Motor neuron (in vitro differentiated cells): Measurements from ENCODE around the gene SERTAD3. TPM values are rescaled to one million over a fixed set of nuclear protein-coding genes. Genes with fewer than 3 reads are reported as not detected.
"Not testable (repeated sequence)": the region's sequence is repeated elsewhere in the genome, so short reads cannot be mapped to it uniquely, and the experiment has no call there.

Experiments used
- ATAC-seq, 8 experiments: fragments of 200-7000 bp; cut with Tn5 transposase; replicated peaks in 6 of 8; 2 replicates each; pipeline ENCODE4 v1.8.0; 2021; ENCODE audit warnings: mild to moderate bottlenecking in 8 of 8, moderate library complexity in 8 of 8
- H3K27ac ChIP-seq, 2 donors: fragments of 250-450 bp; sonication (Bioruptor Pico); 2 replicates each; pipeline ENCODE4 v1.9.0; 2021; ENCODE audit warnings: antibody characterized with exemption in 2 of 2, mild to moderate bottlenecking in 2 of 2, moderate library complexity in 1 of 2
- H3K4me1 ChIP-seq, 2 donors: fragments of 250-450 bp; sonication (Bioruptor Pico); replicated peaks in 1 of 2; 2 replicates each; pipeline ENCODE4 v1.6.1; 2021; ENCODE audit warnings: antibody characterized with exemption in 2 of 2, mild to moderate bottlenecking in 2 of 2, moderate library complexity in 1 of 2
- H3K4me3 ChIP-seq, 5 donors: fragments of 250-450 bp; sonication (Bioruptor Pico); 2 replicates each; pipeline ENCODE4 v1.9.0; 2021; ENCODE audit warnings: antibody characterized with exemption in 5 of 5, mild to moderate bottlenecking in 5 of 5, moderate library complexity in 4 of 5
- WGBS, 10 experiments: fragments of 450-650 bp; shearing (Covaris generic); methylation state at CpG; one replicate each; pipeline ENCODE4 v1.0.0; 2022; 5-methylcytosine and 5-hydroxymethylcytosine counted together
- in situ Hi-C, 9 experiments: fragments of 400-800 bp; cut with MboI; loops; one replicate each; pipeline ENCODE4 v1.15.0; 2021; ENCODE audit warnings: low sequenced_read_pairs in 9 of 9, low pct_unique_long_range_greater_than_20kb in 2 of 9; ENCODE audit not compliant: unreplicated experiment in 9 of 9
- total RNA-seq, 8 experiments: library from RNA; unstranded; fragments of 300-600 nt; gene quantifications; 2 replicates each; pipeline versions ENCODE4 v1.2.3 to v1.2.4, GENCODE V29; 2022

Gene SERTAD3
- total RNA-seq, 8 experiments from 2014 or later = 11.2 to 28.6 (median 18.2) TPM

GRCh38 chr19:40431698-40432097 lies 12.4 kb downstream of the SERTAD3 start:
- Histone ChIP-seq H3K4me3 (no peak overlapping the region), H3K27ac (no peak overlapping the region), H3K4me1 (peaks cover 13 to 18% of the 10 kb centered on the region in 2 donors)
- WGBS, 10 experiments = 89 to 100% (median 92%) methylated on average over 1 to 3 of the region's 3 CpGs; no CpG with 5 or more reads in 1 of the 10 experiments
- in situ Hi-C loops = no loop called here
- no peak for ATAC-seq

DNA sequence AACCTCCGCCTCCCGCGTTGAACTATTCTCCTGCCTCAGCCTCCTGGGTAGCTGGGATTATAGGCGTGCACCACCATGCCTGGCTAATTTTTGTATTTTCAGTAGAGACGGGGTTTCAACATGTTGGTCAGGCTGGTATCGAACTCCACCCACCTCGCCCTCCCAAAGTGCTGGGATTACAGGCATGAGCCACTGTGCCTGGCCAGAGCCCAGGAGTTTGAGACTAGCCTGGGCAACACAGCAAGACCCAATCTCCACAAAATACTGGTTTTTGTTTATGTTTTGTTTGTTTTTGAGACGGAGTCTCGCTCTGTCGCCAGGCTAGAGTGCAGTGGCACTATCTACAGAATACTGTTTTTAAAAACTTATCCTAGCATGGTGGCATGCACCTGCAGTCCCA lies 13.9 kb downstream of the SERTAD3 start:
- H3K4me3 ChIP-seq, in situ Hi-C loops, ATAC-seq, H3K27ac ChIP-seq: not testable (repeated sequence)
- WGBS, 10 experiments = 76 to 100% (median 100%) methylated on average over 1 to 6 of the region's 10 CpGs; no CpG with 5 or more reads in 3 of the 10 experiments
- peaks cover 13 to 18% of the 10 kb centered on the region in 2 donors for H3K4me1 ChIP-seq

DNA sequence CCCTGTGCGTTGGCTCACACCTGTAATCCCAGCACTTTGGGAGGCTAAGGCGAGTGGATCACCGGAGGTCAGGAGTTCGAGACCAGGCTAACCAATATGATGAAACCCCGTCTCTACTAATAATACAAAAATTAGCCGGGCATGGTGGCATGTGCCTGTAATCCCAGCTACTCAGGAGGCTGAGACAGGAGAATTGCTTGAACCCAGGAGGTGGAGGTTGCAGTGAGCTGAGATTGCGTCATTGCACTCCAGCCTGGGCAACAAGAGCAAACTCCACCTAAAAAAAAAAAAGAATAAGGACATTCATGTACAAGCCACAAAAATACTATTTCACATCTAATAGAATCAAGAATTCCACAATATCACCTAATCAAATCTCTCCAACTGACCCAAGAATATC lies 15.9 kb downstream of the SERTAD3 start:
- in situ Hi-C loops = not testable (repeated sequence)
- 88 to 100% (median 100%) methylated on average over 1 to 6 of the region's 7 CpGs; no CpG with 5 or more reads in 3 of the 10 experiments for WGBS, 10 experiments

DNA sequence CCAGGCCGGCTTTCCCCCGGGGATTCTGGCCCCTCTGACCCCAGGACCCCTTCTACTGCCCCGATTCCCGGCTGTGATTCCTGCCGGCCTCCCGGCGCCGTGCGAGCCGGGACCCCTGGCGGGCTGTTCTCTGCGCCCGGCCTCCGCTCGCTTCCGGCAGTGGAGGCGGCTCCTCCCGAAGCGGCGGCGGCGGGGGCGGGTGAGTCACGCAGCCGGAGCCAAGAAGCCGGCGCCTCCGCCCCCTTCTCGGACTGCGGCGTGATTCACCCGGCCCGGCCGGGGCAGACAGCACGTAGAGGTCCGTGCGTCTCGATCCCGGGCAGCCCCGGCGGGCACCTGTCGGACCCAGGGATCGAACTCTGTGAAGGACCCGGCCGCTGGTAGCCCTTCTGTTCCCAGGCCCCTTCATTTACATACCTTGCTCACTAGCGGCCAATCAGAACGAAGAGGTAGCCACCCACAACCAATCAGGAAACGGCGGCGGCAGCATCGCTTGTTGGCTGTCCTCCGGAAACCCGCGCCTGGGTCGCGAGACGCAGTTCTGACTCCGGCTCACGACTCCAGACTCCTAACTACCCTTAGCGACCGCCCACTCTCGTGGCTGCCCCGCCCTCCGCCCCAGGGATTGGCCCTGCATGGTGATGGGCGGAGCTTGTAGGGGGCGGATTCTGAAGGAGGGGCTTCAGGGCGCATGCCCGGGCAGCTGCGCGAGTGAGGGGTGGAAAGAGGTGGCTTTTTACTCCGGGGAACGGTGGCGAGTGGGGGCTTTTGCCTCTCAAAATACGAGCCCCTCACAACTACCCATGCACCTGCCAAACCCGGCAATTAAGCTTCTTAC lies 18.5 kb downstream of the SERTAD3 start, which contains the start of gene SERTAD1:
Gene SERTAD1, minus strand, starts transcription at position 543 of the 838 bp plus-strand sequence. CDS start 2,446 bp downstream, outside the sequence.
- 0 to 2% (median 0%) methylated on average over 1 to 22 of the region's 75 CpGs; no CpG with 5 or more reads in 5 of the 10 experiments for WGBS, 10 experiments
- ATAC-seq = peak; percentile 73 to 92 (median 86)
- in situ Hi-C loops = no loop called here
- peak within 1 kb of the TSS; percentile 82 to 87 for H3K27ac ChIP-seq
- peak within 1 kb of the TSS; percentile 55 to 84 (median 63) for H3K4me3 ChIP-seq
- peaks cover 4 to 8% of the 10 kb centered on the region in 2 donors for H3K4me1 ChIP-seq

More for the DNA sequence above, 15.9 kb downstream of the SERTAD3 start:
- H3K4me1 ChIP-seq = peaks cover 6 to 12% of the 10 kb centered on the region in 2 donors
- ATAC-seq, H3K4me3 ChIP-seq, H3K27ac ChIP-seq: not testable (repeated sequence)

DNA sequence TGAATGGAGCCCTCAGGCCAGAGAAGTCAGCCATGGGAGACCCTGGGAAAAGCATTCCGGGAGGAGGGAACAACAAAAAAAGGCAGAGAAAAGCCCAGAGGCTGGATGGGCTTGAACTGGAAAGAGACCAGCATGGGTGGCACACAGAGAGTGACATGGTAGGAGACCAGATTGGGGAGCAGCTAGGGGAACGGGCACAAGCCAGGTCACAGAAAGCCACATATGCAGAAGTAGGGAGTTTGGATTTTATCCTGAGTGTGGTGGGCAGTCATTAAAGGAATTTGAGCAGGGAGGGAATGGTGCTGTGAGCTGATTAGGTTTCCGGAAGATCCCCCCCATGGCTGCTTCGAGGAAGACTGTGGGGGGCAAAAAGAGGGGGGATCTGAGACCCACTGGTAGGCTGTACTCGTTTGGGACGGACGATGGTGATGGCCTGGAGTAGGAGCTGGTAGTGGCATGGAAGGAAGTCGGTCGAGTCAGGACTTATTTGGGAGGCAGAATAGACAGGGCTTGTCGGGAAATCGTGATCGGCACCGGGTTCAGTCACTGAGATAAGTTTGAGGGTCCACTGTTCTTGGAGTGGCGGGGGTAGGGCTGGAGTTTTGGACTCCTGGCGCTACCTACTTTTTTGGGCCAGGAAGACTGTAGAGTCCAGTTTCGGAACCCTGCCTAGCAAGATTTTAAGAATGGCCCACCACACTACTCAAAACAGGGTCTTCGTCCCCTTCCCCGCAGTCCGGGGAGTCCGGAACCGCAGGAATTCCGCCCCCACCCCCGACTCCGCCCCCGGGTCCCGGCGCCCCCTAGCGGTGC lies 19.3 kb downstream of the SERTAD3 start:
- Histone ChIP-seq H3K4me3 (peak overlapping the region; percentile 55 to 84 (median 63)), H3K4me1 (peaks cover 4 to 8% of the 10 kb centered on the region in 2 donors), H3K27ac (peak overlapping the region; percentile 82 to 87)
- 0 to 17% (median 0%) methylated on average over 1 to 6 of the region's 28 CpGs for WGBS, 10 experiments
- ATAC-seq = no peak
- in situ Hi-C loops = no loop called here

DNA sequence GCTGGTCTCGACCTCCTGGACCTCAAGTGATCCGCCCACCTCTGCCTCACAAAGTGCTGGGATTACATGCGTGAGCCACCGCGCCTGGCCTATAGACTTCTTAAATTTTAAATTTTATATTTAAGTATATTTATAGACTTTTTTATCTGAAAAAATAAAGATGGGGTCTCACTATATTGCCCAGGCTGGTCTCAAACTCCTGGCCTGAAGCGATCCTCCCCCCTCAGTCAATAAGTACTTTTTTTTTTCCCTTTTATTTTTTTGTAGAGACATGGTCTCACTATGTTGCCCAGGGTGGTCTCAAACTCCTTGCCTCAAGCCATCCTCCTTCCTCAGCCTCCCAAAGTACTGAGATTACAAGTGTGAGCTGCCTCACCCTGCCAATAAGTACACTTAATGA lies 20.2 kb downstream of the SERTAD3 start:
- peaks cover 4 to 8% of the 10 kb centered on the region in 2 donors for H3K4me1 ChIP-seq
- 60 to 100% (median 98%) methylated on average over 1 to 5 of the region's 6 CpGs for whole genome bisulfite sequencing, 10 experiments
- no peak overlapping the region for H3K4me3 ChIP-seq
- no peak overlapping the region for H3K27ac ChIP-seq
- in situ Hi-C loops = no loop called here
- no peak for ATAC-seq

GRCh38 chr19:40422748-40423566 lies 21.2 kb downstream of the SERTAD3 start:
- H3K4me1 ChIP-seq = peaks cover 4 to 8% of the 10 kb centered on the region in 2 donors
- WGBS, 10 experiments = 86 to 100% (median 93%) methylated on average over 1 to 18 of the region's 31 CpGs; no CpG with 5 or more reads in 4 of the 10 experiments
- no peak overlapping the region for H3K27ac ChIP-seq
- in situ Hi-C loops = no loop called here
- H3K4me3 ChIP-seq = no peak overlapping the region
- no peak for ATAC-seq

DNA sequence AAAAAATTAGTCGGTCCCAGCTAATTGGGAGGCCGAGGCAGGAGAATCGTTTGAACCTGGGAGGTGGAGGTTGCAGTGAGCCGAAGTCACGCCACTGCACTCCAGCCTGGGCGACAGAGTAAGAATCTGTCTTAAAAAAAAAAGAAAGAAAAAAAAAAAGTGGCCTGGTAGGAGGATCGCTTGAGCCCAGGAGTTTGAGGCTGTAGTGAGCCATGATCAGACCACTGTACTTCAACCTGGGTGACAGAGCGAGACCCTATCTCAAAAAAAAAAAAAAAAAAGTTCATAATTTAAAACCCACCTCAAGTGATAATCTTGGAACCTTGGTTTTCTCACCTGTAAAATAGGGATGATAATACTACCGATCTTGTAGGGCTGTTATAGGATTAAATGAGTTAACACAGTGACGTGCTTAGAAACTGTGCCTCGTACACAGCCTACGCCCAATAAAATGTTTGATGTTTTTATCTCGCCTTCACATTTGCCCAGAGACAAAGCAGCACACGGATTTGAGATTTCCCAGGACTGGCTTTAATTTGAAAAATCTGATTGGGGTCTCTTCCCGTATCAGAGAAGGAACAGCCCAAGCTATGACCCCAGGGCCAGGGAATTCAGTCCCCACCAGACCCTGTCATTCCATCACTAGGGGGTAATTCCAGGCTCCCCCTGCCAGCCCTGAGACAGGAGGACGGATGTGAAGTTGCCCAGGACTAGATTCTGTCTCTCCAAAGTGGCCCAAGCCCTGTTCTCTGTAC lies 22.0 kb downstream of the SERTAD3 start:
- Histone ChIP-seq H3K4me3 (no peak overlapping the region), H3K4me1 (peaks cover 4 to 8% of the 10 kb centered on the region in 2 donors), H3K27ac (no peak overlapping the region)
- 42 to 98% (median 86%) methylated on average over 2 to 14 of the region's 16 CpGs for WGBS, 10 experiments
- in situ Hi-C loops = no loop called here
- no peak for ATAC-seq

DNA sequence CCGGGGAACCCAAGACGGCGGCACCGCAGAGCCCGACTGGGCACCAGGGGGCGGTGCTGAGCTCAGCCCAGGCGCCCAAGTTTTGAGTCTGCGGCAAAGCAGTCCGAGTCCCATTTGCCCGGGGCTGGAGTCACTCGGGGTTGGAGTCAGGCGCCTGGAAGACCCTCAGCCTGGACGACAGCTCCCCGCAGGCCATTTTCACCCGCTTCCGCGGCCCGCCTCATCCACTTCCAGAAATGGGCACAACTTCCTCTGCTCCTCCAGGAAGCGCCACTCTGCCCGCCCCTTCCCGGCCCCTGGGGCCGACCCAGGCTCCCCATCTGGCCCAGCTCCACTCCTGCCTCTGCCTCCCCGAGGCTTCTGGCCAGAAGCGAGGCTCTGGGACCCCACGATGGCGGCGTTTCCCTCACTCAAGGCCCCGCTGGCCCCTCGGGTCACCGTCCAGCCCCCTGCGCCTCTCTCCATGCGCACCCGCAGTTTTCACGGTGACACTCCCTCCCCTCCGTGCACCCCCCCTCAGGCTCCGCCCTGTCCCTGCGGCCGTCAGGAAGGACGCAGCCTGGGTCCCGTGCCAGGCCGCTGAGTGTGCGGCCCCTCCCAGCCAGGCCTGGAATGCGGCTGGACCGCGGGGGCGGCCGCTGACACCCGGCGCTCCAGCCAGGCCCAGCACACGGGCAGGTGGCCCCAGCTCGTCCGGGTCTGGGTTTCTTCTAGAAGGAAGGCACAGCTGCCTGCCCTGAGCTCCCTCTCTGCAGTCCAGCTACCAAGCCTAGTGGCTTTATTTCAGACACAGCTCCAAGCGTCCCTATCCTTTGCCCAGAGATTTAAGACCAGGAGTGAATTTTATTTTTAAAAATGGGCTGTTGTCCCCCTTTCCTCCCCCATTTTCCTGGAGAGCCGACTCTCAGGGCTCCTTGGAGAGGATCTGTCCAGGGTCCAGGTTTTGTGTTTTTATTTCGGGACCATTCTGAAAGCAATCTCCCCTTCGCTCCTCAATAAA lies 23.1 kb downstream of the SERTAD3 start:
- Histone ChIP-seq H3K4me3 (peak overlapping the region; percentile 16 to 41 (median 34)), H3K27ac (peak overlapping the region; percentile 6 to 75), H3K4me1 (peaks cover 4 to 8% of the 10 kb centered on the region in 2 donors)
- peak; percentile 40 to 66 (median 50) for ATAC-seq
- in situ Hi-C loops = no loop called here
- WGBS, 10 experiments = 2 to 44% (median 19%) methylated on average over 1 to 10 of the region's 56 CpGs; no CpG with 5 or more reads in 1 of the 10 experiments

GRCh38 chr19:40420451-40420765 lies 23.7 kb downstream of the SERTAD3 start:
- H3K4me3 ChIP-seq = peak overlapping the region in 3 of 5 donors; percentile 34 to 41 (median 38)
- ATAC-seq = no peak
- in situ Hi-C loops = no loop called here
- H3K27ac ChIP-seq = no peak overlapping the region
- WGBS, 10 experiments = 29 to 96% (median 56%) methylated on average over 4 to 11 of the region's 14 CpGs; no CpG with 5 or more reads in 1 of the 10 experiments
- peaks cover 4 to 8% of the 10 kb centered on the region in 2 donors for H3K4me1 ChIP-seq

DNA sequence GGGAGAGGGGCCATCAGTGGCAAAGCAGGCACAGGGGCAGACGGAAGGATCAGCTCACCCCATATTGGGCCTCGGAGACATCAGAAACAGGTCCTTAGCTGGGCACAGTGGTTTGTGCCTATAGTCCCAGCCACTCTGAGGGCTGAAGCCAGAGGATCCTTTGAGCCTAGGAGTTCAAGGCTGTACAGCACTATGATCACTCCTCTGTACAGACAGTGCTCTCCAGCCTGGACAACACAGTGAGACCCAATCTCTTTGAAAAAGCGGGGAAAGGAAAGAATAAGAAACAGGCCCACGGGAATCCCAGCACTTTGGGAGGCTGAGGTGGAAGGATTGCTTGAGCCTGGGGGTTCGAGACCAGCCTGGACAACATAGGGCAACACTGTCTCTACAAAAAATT lies 24.4 kb downstream of the SERTAD3 start:
- no peak for ATAC-seq
- H3K4me1 ChIP-seq = peaks cover 4 to 8% of the 10 kb centered on the region in 2 donors
- no peak overlapping the region for H3K4me3 ChIP-seq
- WGBS, 10 experiments = 80 to 100% (median 100%) methylated on average over 1 to 3 of the region's 5 CpGs; no CpG with 5 or more reads in 4 of the 10 experiments
- in situ Hi-C loops = no loop called here
- H3K27ac ChIP-seq = no peak overlapping the region
